Mucosa of rectum (tissue), 2 donors: ENCODE data around the gene ANKRD6.

Source experiments
- H3K27ac ChIP-seq, 2 donors: one replicate each; pipeline ENCODE4 v1.7.0; 2013; ENCODE audit warnings: inconsistent platforms in 2 of 2, low read depth in 2 of 2, low read length in 2 of 2
- H3K27me3 ChIP-seq, 2 donors: one replicate each; pipeline ENCODE4 v1.7.0; 2013; ENCODE audit warnings: low read length in 2 of 2; ENCODE audit not compliant: control insufficient read depth in 2 of 2, insufficient read depth in 2 of 2
- H3K36me3 ChIP-seq, 2 donors: one replicate each; pipeline ENCODE4 v1.7.0; 2013; ENCODE audit warnings: low read length in 2 of 2; ENCODE audit not compliant: control insufficient read depth in 2 of 2, insufficient read depth in 2 of 2
- H3K4me1 ChIP-seq, 2 donors: one replicate each; pipeline ENCODE4 v1.7.0; 2013; ENCODE audit warnings: low read length in 2 of 2, mild to moderate bottlenecking in 1 of 2; ENCODE audit not compliant: control insufficient read depth in 2 of 2, insufficient read depth in 2 of 2
- H3K4me3 ChIP-seq, 2 donors: one replicate each; pipeline ENCODE4 v1.7.0; 2013; ENCODE audit warnings: low read length in 2 of 2
- H3K9ac ChIP-seq, 2 donors: one replicate each; pipeline ENCODE4 v1.7.0; 2013; ENCODE audit warnings: low read length in 2 of 2, low read depth in 1 of 2, mild to moderate bottlenecking in 1 of 2
- H3K9me3 ChIP-seq, 2 donors: one replicate each; pipeline ENCODE4 v1.7.0; 2013; ENCODE audit warnings: low read length in 2 of 2; ENCODE audit not compliant: control insufficient read depth in 2 of 2
- donor health status: healthy.
- donor health status: Normal muscosa, but diverticular disease.

The ANKRD6 gene

GRCh38 chr6:89501753-89502152, 68.8 kb downstream of the ANKRD6 start:
- H3K4me1 ChIP-seq: no peaks in the 10 kb centered on the region
- no peaks in the 10 kb centered on the region for H3K27me3 ChIP-seq
- H3K4me3 ChIP-seq: no peak overlapping the region
- no peaks in the 10 kb centered on the region for H3K36me3 ChIP-seq
- no peak overlapping the region for H3K9ac ChIP-seq
- no peak overlapping the region for H3K27ac ChIP-seq
- H3K9me3 ChIP-seq: no peaks in the 10 kb centered on the region

- Histone ChIP-seq H3K27me3 (no peaks in the 10 kb centered on the region), H3K4me3 (no peak overlapping the region), H3K9me3 (no peaks in the 10 kb centered on the region), H3K9ac (no peak overlapping the region), H3K27ac (no peak overlapping the region), H3K4me1 (no peaks in the 10 kb centered on the region), H3K36me3 (no peaks in the 10 kb centered on the region)
These were observed 70.7 kb downstream of the ANKRD6 start for GRCh38 chr6:89503641-89504040.

- Histone ChIP-seq H3K27ac (no peak overlapping the region), H3K36me3 (no peaks in the 10 kb centered on the region), H3K9ac (no peak overlapping the region), H3K9me3 (no peaks in the 10 kb centered on the region), H3K4me3 (no peak overlapping the region), H3K4me1 (no peaks in the 10 kb centered on the region), H3K27me3 (no peaks in the 10 kb centered on the region)
These were observed 72.9 kb downstream of the ANKRD6 start for GRCh38 chr6:89505847-89506246.

- Histone ChIP-seq H3K4me1 (no peaks in the 10 kb centered on the region), H3K27me3 (no peaks in the 10 kb centered on the region), H3K27ac (no peak overlapping the region), H3K36me3 (no peaks in the 10 kb centered on the region), H3K4me3 (no peak overlapping the region), H3K9ac (no peak overlapping the region), H3K9me3 (no peaks in the 10 kb centered on the region)
These were observed 74.0 kb downstream of the ANKRD6 start for GRCh38 chr6:89506716-89507617.

- no peak overlapping the region for H3K9ac ChIP-seq
- no peaks in the 10 kb centered on the region for H3K4me1 ChIP-seq
- no peaks in the 10 kb centered on the region for H3K9me3 ChIP-seq
- H3K36me3 ChIP-seq: no peaks in the 10 kb centered on the region
- no peak overlapping the region for H3K4me3 ChIP-seq
- no peak overlapping the region for H3K27ac ChIP-seq
- no peaks in the 10 kb centered on the region for H3K27me3 ChIP-seq
These were observed 76.0 kb downstream of the ANKRD6 start for GRCh38 chr6:89508755-89509563.

GRCh38 chr6:89509777-89510281, 76.9 kb downstream of the ANKRD6 start:
- Histone ChIP-seq H3K4me3 (no peak overlapping the region), H3K9me3 (no peaks in the 10 kb centered on the region), H3K27ac (no peak overlapping the region), H3K9ac (no peak overlapping the region), H3K36me3 (no peaks in the 10 kb centered on the region), H3K27me3 (no peaks in the 10 kb centered on the region), H3K4me1 (no peaks in the 10 kb centered on the region)

GRCh38 chr6:89510393-89510792, 77.4 kb downstream of the ANKRD6 start:
- H3K27ac ChIP-seq: no peak overlapping the region

GRCh38 chr6:89518352-89519055, 85.6 kb downstream of the ANKRD6 start:
- Histone ChIP-seq H3K36me3 (no peaks in the 10 kb centered on the region), H3K9ac (no peak overlapping the region), H3K27ac (no peak overlapping the region), H3K4me3 (no peak overlapping the region), H3K9me3 (no peaks in the 10 kb centered on the region), H3K4me1 (no peaks in the 10 kb centered on the region), H3K27me3 (no peaks in the 10 kb centered on the region)

More at GRCh38 chr6:89510393-89510792, 77.4 kb downstream of the ANKRD6 start:
- Histone ChIP-seq H3K4me3 (no peak overlapping the region), H3K4me1 (no peaks in the 10 kb centered on the region), H3K36me3 (no peaks in the 10 kb centered on the region), H3K9me3 (no peaks in the 10 kb centered on the region), H3K9ac (no peak overlapping the region), H3K27me3 (no peaks in the 10 kb centered on the region)

GRCh38 chr6:89520736-89521135, 87.8 kb downstream of the ANKRD6 start:
- Histone ChIP-seq H3K36me3 (no peaks in the 10 kb centered on the region), H3K4me1 (no peaks in the 10 kb centered on the region), H3K4me3 (no peak overlapping the region), H3K27ac (no peak overlapping the region), H3K27me3 (no peaks in the 10 kb centered on the region), H3K9ac (no peak overlapping the region), H3K9me3 (no peaks in the 10 kb centered on the region)
